HL-60 (cell line): ENCODE results near the gene DNAH1. TPM values are rescaled to one million over a fixed set of nuclear protein-coding genes. Genes with fewer than 3 reads are reported as not detected.

ENCODE experiments used
- DNase-seq, 2 experiments: peaks; one replicate each; pipeline ENCODE4 v3.0.0-alpha.2; 2010 to 2020; ENCODE audit warnings: low read depth in 1 of 2, low spot score in 1 of 2
- H3K27ac ChIP-seq: fragments of 250-450 bp; sonication (Bioruptor Pico); replicated peaks from 2 replicates; pipeline ENCODE4 v1.5.1; 2020; ENCODE audit warnings: mild to moderate bottlenecking, moderate library complexity
- H3K27me3 ChIP-seq: fragments of 250-450 bp; sonication (Bioruptor Pico); 2 replicates; pipeline ENCODE4 v1.5.1; 2021; ENCODE audit warnings: mild to moderate bottlenecking, moderate library complexity; ENCODE audit not compliant: insufficient read depth, poor library complexity, severe bottlenecking
- H3K4me3 ChIP-seq: replicated peaks from 2 replicates; pipeline ENCODE4 v1.5.1; 2011; ENCODE audit warnings: mild to moderate bottlenecking, control low read depth, low read length; ENCODE audit not compliant: insufficient read depth
- GABPA ChIP-seq: IDR thresholded peaks from 2 replicates; pipeline ENCODE4 v1.6.1; 2012; ENCODE audit warnings: low read depth
- POLR2AphosphoS5 ChIP-seq: IDR thresholded peaks from 2 replicates; pipeline ENCODE4 v1.6.1; 2012; ENCODE audit warnings: low read depth
- SPI1 ChIP-seq: IDR thresholded peaks from 2 replicates; pipeline ENCODE4 v1.6.1; 2012; ENCODE audit warnings: low read depth, mild to moderate bottlenecking, borderline replicate concordance
- microRNA-seq: library from miRNA; unstranded; fragments of <30 nt; microRNA quantifications from one replicate; pipeline ENCODE4, GENCODE V29; 2018
- TF ChIP-seq, protein P1 (sequence below): IDR thresholded peaks from 2 replicates; pipeline ENCODE4 v1.6.1; 2012; ENCODE audit warnings: low read depth; ENCODE audit not compliant: insufficient replicate concordance
- TF ChIP-seq, protein P2 (sequence below): IDR thresholded peaks from one replicate; pipeline ENCODE4 v1.5.1; 2011; ENCODE audit warnings: low read length, control low read depth, inconsistent platforms; ENCODE audit not compliant: insufficient read depth

DNAH1 gene

GRCh38 chr3:52447512-52448355 lies 131.6 kb downstream of the DNAH1 start:
- H3K4me3 ChIP-seq = no peak overlapping the region
- no peak for DNase-seq
- H3K27ac ChIP-seq = no peak overlapping the region
- TF ChIP-seq, protein P1, sequence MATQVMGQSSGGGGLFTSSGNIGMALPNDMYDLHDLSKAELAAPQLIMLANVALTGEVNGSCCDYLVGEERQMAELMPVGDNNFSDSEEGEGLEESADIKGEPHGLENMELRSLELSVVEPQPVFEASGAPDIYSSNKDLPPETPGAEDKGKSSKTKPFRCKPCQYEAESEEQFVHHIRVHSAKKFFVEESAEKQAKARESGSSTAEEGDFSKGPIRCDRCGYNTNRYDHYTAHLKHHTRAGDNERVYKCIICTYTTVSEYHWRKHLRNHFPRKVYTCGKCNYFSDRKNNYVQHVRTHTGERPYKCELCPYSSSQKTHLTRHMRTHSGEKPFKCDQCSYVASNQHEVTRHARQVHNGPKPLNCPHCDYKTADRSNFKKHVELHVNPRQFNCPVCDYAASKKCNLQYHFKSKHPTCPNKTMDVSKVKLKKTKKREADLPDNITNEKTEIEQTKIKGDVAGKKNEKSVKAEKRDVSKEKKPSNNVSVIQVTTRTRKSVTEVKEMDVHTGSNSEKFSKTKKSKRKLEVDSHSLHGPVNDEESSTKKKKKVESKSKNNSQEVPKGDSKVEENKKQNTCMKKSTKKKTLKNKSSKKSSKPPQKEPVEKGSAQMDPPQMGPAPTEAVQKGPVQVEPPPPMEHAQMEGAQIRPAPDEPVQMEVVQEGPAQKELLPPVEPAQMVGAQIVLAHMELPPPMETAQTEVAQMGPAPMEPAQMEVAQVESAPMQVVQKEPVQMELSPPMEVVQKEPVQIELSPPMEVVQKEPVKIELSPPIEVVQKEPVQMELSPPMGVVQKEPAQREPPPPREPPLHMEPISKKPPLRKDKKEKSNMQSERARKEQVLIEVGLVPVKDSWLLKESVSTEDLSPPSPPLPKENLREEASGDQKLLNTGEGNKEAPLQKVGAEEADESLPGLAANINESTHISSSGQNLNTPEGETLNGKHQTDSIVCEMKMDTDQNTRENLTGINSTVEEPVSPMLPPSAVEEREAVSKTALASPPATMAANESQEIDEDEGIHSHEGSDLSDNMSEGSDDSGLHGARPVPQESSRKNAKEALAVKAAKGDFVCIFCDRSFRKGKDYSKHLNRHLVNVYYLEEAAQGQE = no peak
- TF ChIP-seq GABPA = no peak
- no peak for TF ChIP-seq POLR2AphosphoS5
- no peak for TF ChIP-seq SPI1
- TF ChIP-seq, protein P2, sequence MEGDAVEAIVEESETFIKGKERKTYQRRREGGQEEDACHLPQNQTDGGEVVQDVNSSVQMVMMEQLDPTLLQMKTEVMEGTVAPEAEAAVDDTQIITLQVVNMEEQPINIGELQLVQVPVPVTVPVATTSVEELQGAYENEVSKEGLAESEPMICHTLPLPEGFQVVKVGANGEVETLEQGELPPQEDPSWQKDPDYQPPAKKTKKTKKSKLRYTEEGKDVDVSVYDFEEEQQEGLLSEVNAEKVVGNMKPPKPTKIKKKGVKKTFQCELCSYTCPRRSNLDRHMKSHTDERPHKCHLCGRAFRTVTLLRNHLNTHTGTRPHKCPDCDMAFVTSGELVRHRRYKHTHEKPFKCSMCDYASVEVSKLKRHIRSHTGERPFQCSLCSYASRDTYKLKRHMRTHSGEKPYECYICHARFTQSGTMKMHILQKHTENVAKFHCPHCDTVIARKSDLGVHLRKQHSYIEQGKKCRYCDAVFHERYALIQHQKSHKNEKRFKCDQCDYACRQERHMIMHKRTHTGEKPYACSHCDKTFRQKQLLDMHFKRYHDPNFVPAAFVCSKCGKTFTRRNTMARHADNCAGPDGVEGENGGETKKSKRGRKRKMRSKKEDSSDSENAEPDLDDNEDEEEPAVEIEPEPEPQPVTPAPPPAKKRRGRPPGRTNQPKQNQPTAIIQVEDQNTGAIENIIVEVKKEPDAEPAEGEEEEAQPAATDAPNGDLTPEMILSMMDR = no peak
- no peaks in the 10 kb centered on the region for H3K27me3 ChIP-seq

Small RNAs within 50 kb of the gene (microRNA-seq; reads per million reads assigned to microRNA genes)
- gene MIR135A1 (not detected), gene MIRLET7G (639 reads per million, percentile 84 among the genes with 10 or more reads in this experiment)
